GM12878 (cell line): ENCODE data around the gene NPC1. TPM values are rescaled to one million over a fixed set of nuclear protein-coding genes. Genes with fewer than 3 reads are reported as not detected.

Experiments used
- ATAC-seq: fragments of 200-7000 bp; cut with Tn5 transposase; 3 replicates; pipeline ENCODE4 v1.9.1; 2020; ENCODE audit warnings: mild to moderate bottlenecking, moderate library complexity
- BruUV-seq: library from RNA; stranded (reverse); fragments of 400-500 nt; replicated peaks from 2 replicates; lab custom pipeline; 2021; lab: Mats Ljungman, UMichigan
- CTCF ChIA-PET: fragments of 300-600 bp; sonication (Branson Sonifier 250); formaldehyde crosslinking; extraction: SDS; loops from one replicate; lab custom pipeline; 2021; ENCODE audit warnings: inconsistent platforms; lab: Yijun Ruan, JAX
- POLR2A ChIA-PET: fragments of 350-600 bp; formaldehyde crosslinking; extraction: SDS; loops from one replicate; lab custom pipeline; 2021; ENCODE audit warnings: inconsistent platforms; lab: Charles Lee
- RAD21 ChIA-PET: fragments of 300-600 bp; sonication (Branson Sonifier 250); formaldehyde crosslinking; loops from one replicate; lab custom pipeline; 2023; ENCODE audit warnings: antibody characterized with exemption; ENCODE audit not compliant: unreplicated experiment; lab: Charles Lee
- SMC1A ChIA-PET: fragments of 300-600 bp; sonication (Branson Sonifier 250); formaldehyde crosslinking; loops from one replicate; lab custom pipeline; 2023; ENCODE audit not compliant: unreplicated experiment, uncharacterized antibody; lab: Charles Lee
- DNase-seq: peaks from one replicate; pipeline ENCODE4 v3.0.0-alpha.2; 2011; ENCODE audit warnings: low read depth, low spot score
- FAIRE-seq: peaks from 3 replicates; lab custom pipeline; 2011; peaks lifted over from hg19 to GRCh38; lab: Jason Lieb, UNC
- H2AFZ ChIP-seq: 2 replicates; pipeline ENCODE4 v1.6.0; 2011; ENCODE audit warnings: low read depth, low read length, control low read depth; ENCODE audit not compliant: control insufficient read depth
- H3K27ac ChIP-seq: 2 replicates; pipeline ENCODE4 v1.5.1; 2011; ENCODE audit warnings: control low read depth; ENCODE audit not compliant: control insufficient read depth, insufficient read depth
- H3K27me3 ChIP-seq, 2 experiments: replicated peaks in 1 of 2; 2 replicates each; pipeline versions ENCODE4 v1.6.0 to v1.6.1; 2011; ENCODE audit warnings: low read length in 1 of 2; ENCODE audit not compliant: control insufficient read depth in 2 of 2, insufficient read depth in 2 of 2
- H3K36me3 ChIP-seq, 2 experiments: 2 replicates each; pipeline ENCODE4 v1.5.1; 2011; ENCODE audit warnings: low read length in 1 of 2; ENCODE audit not compliant: control insufficient read depth in 2 of 2, insufficient read depth in 2 of 2
- H3K4me1 ChIP-seq: 2 replicates; pipeline ENCODE4 v1.6.1; 2011; ENCODE audit warnings: mild to moderate bottlenecking, low read length, moderate library complexity, mixed read lengths; ENCODE audit not compliant: control insufficient read depth, insufficient read depth
- H3K4me2 ChIP-seq: 2 replicates; pipeline ENCODE4 v1.6.0; 2011; ENCODE audit warnings: control low read depth; ENCODE audit not compliant: control insufficient read depth, insufficient read depth
- H3K4me3 ChIP-seq: fragments of 200-600 bp; sonication (generic); 2 replicates; pipeline ENCODE4 v1.5.1; 2016
- H3K79me2 ChIP-seq: 2 replicates; pipeline ENCODE4 v1.6.0; 2011; ENCODE audit warnings: low read length; ENCODE audit not compliant: control insufficient read depth, insufficient read depth
- H3K9ac ChIP-seq: 2 replicates; pipeline ENCODE4 v1.8.0; 2011; ENCODE audit warnings: low read length, control low read depth, mixed read lengths; ENCODE audit not compliant: control insufficient read depth, insufficient read depth
- H3K9me3 ChIP-seq: replicated peaks from 3 replicates; pipeline ENCODE4 v1.5.1; 2011; ENCODE audit warnings: mild to moderate bottlenecking, low read length; ENCODE audit not compliant: control insufficient read depth, insufficient read depth
- H4K20me1 ChIP-seq: 2 replicates; pipeline ENCODE4 v1.6.0; 2011; ENCODE audit not compliant: control insufficient read depth, insufficient read depth
- BCLAF1 ChIP-seq: fragments of 450-650 bp; IDR thresholded peaks from 2 replicates; pipeline ENCODE4 v1.6.1; 2017; ENCODE audit warnings: antibody characterized with exemption, mild to moderate bottlenecking, moderate library complexity
- CHD4 ChIP-seq: fragments of 200-600 bp; sonication (generic); IDR thresholded peaks from 2 replicates; pipeline ENCODE4 v1.6.1; 2016; ENCODE audit warnings: mild to moderate bottlenecking
- ESRRA ChIP-seq: IDR thresholded peaks from 2 replicates; pipeline ENCODE4 v1.6.1; 2012; ENCODE audit warnings: mild to moderate bottlenecking, low read length, improper control_type of control experiment
- RFX5 ChIP-seq: IDR thresholded peaks from 2 replicates; pipeline ENCODE4 v1.6.1; 2011; ENCODE audit warnings: low read depth, low read length, improper control_type of control experiment
- SREBF1 ChIP-seq: IDR thresholded peaks from 2 replicates; pipeline ENCODE4 v1.6.1; 2012; ENCODE audit warnings: mild to moderate bottlenecking, low read length
- ZBTB33 ChIP-seq: fragments of 450-650 bp; IDR thresholded peaks from 2 replicates; pipeline ENCODE4 v1.6.1; 2017; ENCODE audit warnings: mild to moderate bottlenecking
- WGBS: methylation state at CpG from one replicate; pipeline ENCODE4 v1.1.6; 2016; ENCODE audit warnings: low lambda C conversion rate; ENCODE audit not compliant: insufficient replicate concordance, insufficient coverage; ENCODE audit errors: missing lambda C conversion rate; 5-methylcytosine and 5-hydroxymethylcytosine counted together
- in situ Hi-C: fragments of 300-500 bp; cut with MboI; formaldehyde crosslinking; loops from 9 replicates; pipeline ENCODE4 v1.14.3; 2018; ENCODE audit warnings: mixed read lengths
- intact Hi-C: fragments of 100-400 bp; cut with micrococcal nuclease; formaldehyde crosslinking; loops from one replicate; pipeline ENCODE4 v1.14.2; 2022; ENCODE audit not compliant: unreplicated experiment
- polyA plus RNA-seq, 11 experiments: library from polyadenylated mRNA; depleted of rRNA in 4 of 11; unstranded in 6 of 11; stranded (reverse) in 5 of 11; fragments of >200 nt; fragmentation: Nextera tagmentation in 4 of 11; fragmentation: Illumina TruSeq in 1 of 11; extraction: Ambion mirVana in 4 of 11; extraction: Trizol in 1 of 11; gene quantifications; 1 replicate in 1 of 11; 2 replicates in 10 of 11; pipeline versions ENCODE4 v1.2.1 to v1.2.3, GENCODE V29; 2011 to 2016; ENCODE audit warnings: inconsistent platforms in 2 of 11, missing spikeins in 2 of 11, low read depth in 1 of 11
- total RNA-seq, 4 experiments: library from RNA; depleted of rRNA in 3 of 4; stranded (reverse); fragments of >200 nt in 3 of 4; fragmentation: Illumina TruSeq in 1 of 4; extraction: Trizol in 1 of 4; gene quantifications; 2 replicates each; pipeline versions ENCODE4 v1.2.1 to v1.2.3, GENCODE V29; 2013 to 2021

Gene NPC1
- total and polyA plus RNA-seq, 10 of the 15 experiments (the other 5 are each of a cell fraction or from before 2014, with no cell fraction given), result 10.1 to 45.2 (median 19.4) TPM

GRCh38 chr18:23570912-23571504, 15.3 kb downstream of the NPC1 start:
- Histone ChIP-seq H3K36me3 (peaks cover 5 to 23% of the 10 kb centered on the region in 2 experiments), H3K4me2 (no peak overlapping the region), H3K79me2 (peaks cover 2% of the 10 kb centered on the region; the same call in 1 of the 2 replicates), H3K4me1 (peaks cover 14% of the 10 kb centered on the region), H2AFZ (no peak overlapping the region), H3K27ac (no peak overlapping the region), H3K9ac (no peak overlapping the region), H3K4me3 (no peak overlapping the region), H3K9me3 (no peaks in the 10 kb centered on the region)
- SMC1A ChIA-PET, result interaction anchor here (1.0 kb wide), 1 partner anchor 14 kb away, joined by 4 read pairs; no protein-coding TSS in a partner anchor
- no peak for FAIRE-seq
- intact Hi-C loops (no loop called here), in situ Hi-C loops (no loop called here)
- ATAC-seq, result no peak
- RAD21 ChIA-PET, result interaction anchor here (0.7 kb wide), 1 partner anchor 10 kb away, joined by 3 read pairs; no protein-coding TSS in a partner anchor
- BruUV-seq, result no TSS peak
- no peak for DNase-seq
- WGBS, result 99% methylated on average over 3 of the region's 3 CpGs
- CTCF ChIA-PET, result interaction anchor here (1.5 to 2.3 kb wide), 2 partner anchors 10 to 54 kb away, joined by 4 to 11 read pairs; no protein-coding TSS in a partner anchor
- no peak for TF ChIP-seq SREBF1
- TF ChIP-seq ZBTB33, result no peak
- TF ChIP-seq RFX5, result no peak
- TF ChIP-seq CHD4, result no peak
- no peak for TF ChIP-seq ESRRA
- no peak for TF ChIP-seq BCLAF1
- TF ChIP-seq, all 136 proteins: peak for 0
- Histone ChIP-seq H3K27me3 (no peaks in the 10 kb centered on the region), H4K20me1 (no peaks in the 10 kb centered on the region)
- POLR2A ChIA-PET, result interaction anchor here (1.1 to 1.2 kb wide), 2 partner anchors 10 to 30 kb away, joined by 3 to 4 read pairs; no protein-coding TSS in a partner anchor
